ENCODE measurements around the gene CDH4. TPM values are rescaled to one million over a fixed set of nuclear protein-coding genes. Genes with fewer than 3 reads are reported as not detected.

Gene CDH4
- polyA plus RNA-seq, 1 donor from 2014 or later: not detected

DNA sequence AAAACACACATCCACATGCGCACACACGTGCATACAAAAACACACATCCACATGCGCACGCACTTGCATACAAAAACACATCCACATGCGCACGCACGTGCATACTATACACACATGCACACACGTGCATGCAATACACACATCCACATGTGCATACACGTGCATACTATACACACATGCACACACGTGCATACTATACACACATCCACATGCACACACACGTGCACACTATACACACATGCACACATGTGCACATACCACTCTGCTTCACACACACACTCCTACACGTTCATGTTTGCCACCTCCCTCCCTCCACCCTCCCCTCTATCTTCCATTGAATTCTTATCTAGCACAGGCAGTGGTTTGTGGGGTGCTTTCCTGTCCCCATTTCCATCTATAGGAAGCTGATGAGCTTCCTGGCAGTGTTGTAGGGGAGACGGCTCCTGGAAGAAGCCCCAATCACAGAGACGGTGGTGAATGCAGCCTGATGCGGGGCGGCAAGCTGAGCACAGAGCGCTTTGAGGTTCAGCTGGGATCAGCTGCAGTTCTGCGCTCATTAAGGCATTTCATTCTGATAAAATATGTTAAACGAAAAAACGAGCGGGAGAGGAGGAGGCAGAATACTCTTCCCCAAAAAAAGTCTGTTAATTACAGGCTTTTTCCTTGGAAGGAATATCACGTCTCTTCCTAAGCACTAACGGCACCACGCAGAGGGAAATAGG is 525.9 kb downstream of the CDH4 start:
- no peaks in the 10 kb centered on the region for H3K36me3 Mint-ChIP-seq
- peaks cover 9 to 24% (median 11%) of the 10 kb centered on the region in 3 donors for H3K9me3 Mint-ChIP-seq
- no peak overlapping the region for H3K27ac Mint-ChIP-seq
- H3K27me3 Mint-ChIP-seq: no peaks in the 10 kb centered on the region
- no peak overlapping the region for H3K4me3 Mint-ChIP-seq
- H3K4me1 Mint-ChIP-seq: no peaks in the 10 kb centered on the region

DNA sequence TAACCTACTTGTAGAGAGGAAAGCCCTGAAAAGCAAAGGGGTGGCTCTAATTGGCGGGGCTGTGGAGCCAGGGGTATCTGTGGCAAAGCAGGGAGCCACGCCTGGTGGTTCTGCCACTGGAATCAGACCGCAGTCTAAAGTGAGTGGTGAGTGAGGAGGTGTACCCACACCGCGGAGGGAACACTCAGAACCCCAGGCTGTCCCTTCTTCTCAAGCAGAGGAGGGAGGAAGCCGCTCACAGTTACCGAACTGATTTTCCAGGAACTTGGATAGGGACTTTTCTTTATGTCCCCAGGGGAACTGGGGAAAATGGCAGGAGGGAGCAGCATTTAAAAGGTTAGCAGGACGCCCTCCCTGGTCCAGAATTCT is 526.4 kb downstream of the CDH4 start:
- H3K27me3 Mint-ChIP-seq: no peaks in the 10 kb centered on the region
- H3K9me3 Mint-ChIP-seq: peaks cover 11 to 24% (median 11%) of the 10 kb centered on the region in 3 donors
- no peak overlapping the region for H3K27ac Mint-ChIP-seq
- no peaks in the 10 kb centered on the region for H3K4me1 Mint-ChIP-seq
- no peaks in the 10 kb centered on the region for H3K36me3 Mint-ChIP-seq
- H3K4me3 Mint-ChIP-seq: no peak overlapping the region

DNA sequence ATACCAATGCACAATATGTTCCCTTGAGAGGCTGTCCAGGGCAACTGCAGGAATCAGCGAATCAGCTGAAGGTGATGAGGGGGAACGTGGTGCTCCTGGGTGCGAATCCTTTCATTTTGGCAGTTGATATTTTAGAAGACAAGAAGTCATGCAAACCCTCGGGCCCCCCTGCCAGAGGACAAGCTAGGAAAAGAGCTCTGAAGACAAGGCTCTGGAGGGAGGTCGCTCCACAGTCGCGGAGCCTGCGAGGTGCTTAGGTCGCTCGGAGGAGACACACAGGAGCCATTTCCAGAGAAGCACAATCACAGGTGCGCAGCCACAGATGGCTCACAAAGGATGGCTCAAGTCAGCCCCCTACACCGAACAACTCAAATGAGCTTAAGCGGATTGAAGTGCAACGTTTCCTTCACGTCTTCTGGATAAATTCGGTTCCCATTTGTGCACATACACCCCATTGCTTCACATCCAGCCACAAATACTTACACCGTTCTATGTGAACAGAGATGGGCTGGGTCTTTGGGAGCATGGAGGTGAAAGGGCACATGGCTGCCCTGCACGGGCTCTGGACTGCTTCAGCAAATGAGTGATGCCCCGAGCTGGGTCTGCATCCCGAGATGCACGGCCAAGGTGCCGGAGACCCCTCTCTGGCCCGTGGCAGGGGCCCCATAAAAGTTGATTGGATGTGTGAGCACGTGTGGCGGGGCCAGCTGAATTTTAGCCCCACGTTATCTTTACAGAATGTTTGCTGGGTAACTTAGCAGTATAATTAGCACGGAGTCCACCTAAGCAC is 527.3 kb downstream of the CDH4 start:
- no peaks in the 10 kb centered on the region for H3K36me3 Mint-ChIP-seq
- H3K27ac Mint-ChIP-seq: no peak overlapping the region
- H3K9me3 Mint-ChIP-seq: peaks cover 10 to 24% (median 11%) of the 10 kb centered on the region in 3 donors
- no peak overlapping the region for H3K4me3 Mint-ChIP-seq
- H3K4me1 Mint-ChIP-seq: no peaks in the 10 kb centered on the region
- no peaks in the 10 kb centered on the region for H3K27me3 Mint-ChIP-seq

DNA sequence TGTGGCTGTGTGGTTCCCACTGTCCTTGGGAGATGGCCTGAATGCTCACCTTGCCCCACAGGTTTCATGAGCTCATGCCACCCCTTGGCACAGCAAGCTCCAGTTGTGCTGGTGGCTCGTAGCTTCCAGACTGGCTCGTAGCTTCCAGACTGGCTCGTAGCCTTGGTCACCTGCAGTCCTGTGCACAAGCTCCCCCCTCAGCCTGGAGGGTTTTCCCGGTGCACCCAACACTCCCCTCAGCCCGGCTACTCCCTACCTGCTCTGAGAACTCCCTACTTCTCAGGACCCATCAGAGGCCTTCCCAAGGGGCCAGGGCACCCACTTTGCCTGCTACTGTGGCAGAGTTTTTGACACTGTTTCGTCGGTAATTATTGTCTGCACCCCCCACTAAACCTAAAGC is 528.0 kb downstream of the CDH4 start:
- Mint-ChIP-seq H3K9me3 (peaks cover 8 to 22% (median 11%) of the 10 kb centered on the region in 3 donors), H3K27ac (no peak overlapping the region), H3K4me1 (no peaks in the 10 kb centered on the region), H3K27me3 (no peaks in the 10 kb centered on the region), H3K36me3 (no peaks in the 10 kb centered on the region), H3K4me3 (no peak overlapping the region)

DNA sequence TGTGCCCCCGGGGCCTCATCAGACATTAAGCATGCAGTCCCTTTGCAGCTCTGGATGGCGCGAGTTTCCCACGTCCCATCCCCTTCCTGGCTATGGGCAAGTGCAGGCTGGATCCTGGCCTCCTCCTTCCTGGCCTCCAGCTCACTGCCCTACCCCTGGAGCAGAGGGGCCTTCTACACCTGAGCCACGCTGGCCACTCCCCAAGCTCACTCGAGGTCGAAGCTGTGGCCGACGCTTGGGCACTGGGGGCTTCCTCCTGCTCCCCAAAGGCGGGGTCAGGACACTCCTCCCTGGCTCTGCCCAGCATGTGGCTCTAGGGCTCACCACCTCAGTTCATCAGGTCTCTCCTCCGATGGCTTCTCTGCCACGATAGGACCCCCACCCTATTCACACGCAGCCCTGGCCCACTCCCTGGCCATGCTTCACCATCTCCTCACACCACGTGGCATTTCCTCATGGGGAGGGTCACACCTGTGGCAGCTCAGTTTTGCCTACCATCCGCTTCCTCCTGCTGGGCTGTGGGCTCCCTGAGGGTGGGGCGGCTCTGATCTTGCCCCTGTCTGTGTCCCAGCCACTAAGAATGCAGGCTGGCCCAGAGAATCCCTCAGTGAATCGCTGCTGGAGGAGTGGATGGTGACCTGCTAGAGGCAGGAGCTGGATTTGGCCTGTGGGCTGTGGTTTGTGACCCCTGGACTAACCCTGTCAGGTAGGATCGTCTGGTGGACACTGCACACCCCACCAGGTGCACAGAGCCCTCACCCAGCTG is 532.9 kb downstream of the CDH4 start:
- H3K27ac Mint-ChIP-seq: no peak overlapping the region

DNA sequence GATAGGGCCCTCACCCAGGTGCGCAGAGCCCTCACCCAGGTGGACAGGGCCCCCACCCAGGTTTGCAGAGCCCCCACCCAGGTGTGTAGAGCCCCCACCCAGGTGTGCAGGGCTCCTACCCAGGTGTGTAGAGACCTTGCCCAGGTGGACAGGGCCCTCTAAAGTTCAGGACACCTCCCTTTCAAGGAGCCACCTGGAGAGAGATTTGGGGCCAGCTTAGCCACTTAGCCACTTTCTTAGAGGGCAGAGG is 533.4 kb downstream of the CDH4 start:
- Mint-ChIP-seq H3K4me3 (no peak overlapping the region), H3K27me3 (no peaks in the 10 kb centered on the region), H3K36me3 (no peaks in the 10 kb centered on the region), H3K27ac (no peak overlapping the region), H3K9me3 (peaks cover 6 to 19% (median 7%) of the 10 kb centered on the region in 3 donors), H3K4me1 (no peaks in the 10 kb centered on the region)

More for the DNA sequence above, 532.9 kb downstream of the CDH4 start:
- Mint-ChIP-seq H3K4me1 (no peaks in the 10 kb centered on the region), H3K27me3 (no peaks in the 10 kb centered on the region), H3K9me3 (peaks cover 7 to 22% (median 8%) of the 10 kb centered on the region in 3 donors), H3K36me3 (no peaks in the 10 kb centered on the region), H3K4me3 (no peak overlapping the region)

DNA sequence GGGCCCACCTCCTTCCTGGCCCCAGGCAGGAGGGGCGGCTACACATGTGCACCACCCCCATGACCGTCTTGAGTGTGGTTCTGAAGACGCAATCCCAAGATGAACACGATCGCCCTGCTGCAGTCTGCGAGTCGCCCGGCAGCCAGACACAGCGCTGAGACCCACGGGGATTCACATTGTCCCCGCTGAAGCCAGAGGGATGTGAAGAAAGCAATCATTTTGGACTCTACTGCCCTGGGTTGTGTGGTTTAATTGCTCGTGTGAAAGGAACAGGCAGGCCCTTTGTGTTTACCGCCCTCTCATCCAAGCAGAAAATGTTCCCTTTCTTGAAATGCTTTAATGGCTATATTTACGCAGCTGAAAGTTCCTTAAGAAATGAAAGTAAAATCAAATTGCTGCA is 534.2 kb downstream of the CDH4 start:
- Mint-ChIP-seq H3K27ac (no peak overlapping the region), H3K4me3 (no peak overlapping the region), H3K27me3 (no peaks in the 10 kb centered on the region), H3K4me1 (no peaks in the 10 kb centered on the region), H3K9me3 (peaks cover 4 to 12% (median 6%) of the 10 kb centered on the region in 3 donors), H3K36me3 (no peaks in the 10 kb centered on the region)

DNA sequence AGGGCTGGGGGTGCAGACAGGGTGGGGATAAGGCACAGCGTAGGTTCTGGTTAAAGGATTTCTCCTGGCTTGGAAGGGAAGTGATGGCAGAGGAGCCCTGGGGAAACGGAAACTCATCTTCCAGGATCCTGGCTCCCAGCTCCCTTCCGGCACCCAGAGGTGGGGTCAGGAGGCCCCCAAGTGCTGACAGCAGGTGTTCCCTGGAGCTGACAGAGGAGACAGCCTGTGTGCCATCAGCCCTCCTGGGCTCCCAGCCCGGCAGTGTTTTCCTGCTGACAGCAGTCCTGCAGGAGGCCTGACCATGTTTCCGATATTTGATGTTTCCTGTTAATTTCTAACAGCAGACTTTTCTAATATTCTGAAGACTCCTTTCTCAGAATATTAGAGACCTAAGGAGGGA is 536.3 kb downstream of the CDH4 start:
- no peaks in the 10 kb centered on the region for H3K36me3 Mint-ChIP-seq
- no peak overlapping the region for H3K4me3 Mint-ChIP-seq
- no peak overlapping the region for H3K27ac Mint-ChIP-seq
- no peaks in the 10 kb centered on the region for H3K27me3 Mint-ChIP-seq
- peaks cover 0 to 4% (median 2%) of the 10 kb centered on the region in 3 donors for H3K9me3 Mint-ChIP-seq
- no peaks in the 10 kb centered on the region for H3K4me1 Mint-ChIP-seq

DNA sequence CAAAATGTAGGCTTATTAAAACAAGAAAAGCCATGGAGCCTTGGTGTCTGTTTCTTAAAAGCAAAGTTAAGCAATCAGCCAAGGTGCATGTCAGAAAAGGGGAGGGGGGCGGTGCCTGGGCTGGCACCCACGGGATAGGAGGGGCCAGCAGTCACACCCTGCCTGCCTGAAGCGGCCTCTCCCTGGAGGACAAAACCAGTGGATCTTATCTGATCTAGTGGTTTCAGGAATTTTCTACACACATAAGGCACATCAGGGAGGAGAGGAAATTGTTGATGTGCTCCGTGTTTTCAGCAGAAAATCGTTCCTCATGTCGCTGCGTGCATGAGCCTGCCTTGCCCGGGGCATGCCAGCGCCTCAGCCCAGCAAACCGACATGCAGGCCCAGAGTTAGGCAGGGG is 537.3 kb downstream of the CDH4 start:
- Mint-ChIP-seq H3K27me3 (no peaks in the 10 kb centered on the region), H3K27ac (no peak overlapping the region), H3K36me3 (no peaks in the 10 kb centered on the region)

DNA sequence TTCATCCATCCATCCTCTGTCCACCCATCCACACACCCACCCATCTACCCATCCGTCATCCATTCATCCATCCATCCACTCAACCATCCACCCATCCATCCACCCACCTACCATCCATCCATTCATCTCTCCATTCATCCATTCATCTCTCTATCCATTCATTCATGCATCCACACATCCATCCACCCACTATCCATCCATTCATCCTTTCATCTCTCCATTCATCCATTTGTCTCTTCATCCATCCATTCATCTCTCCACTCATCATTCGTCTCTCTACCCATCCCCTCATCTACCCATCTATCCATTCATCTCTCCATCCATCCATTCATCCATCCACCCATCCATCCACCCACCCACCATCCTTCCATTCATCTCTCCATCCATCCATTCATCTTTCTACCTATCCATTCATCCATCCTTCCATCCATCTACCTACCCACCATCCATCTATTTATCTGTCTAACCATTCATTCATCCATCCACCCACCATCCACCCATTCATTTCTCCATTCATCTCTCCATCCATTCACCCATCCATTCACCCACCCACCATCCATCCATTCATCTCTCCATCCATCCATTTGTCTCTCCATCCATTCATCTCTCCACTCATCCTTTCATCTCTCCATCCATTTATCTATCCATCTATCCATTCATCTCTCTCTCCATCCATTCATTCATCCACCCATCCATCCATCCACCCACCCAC is 538.2 kb downstream of the CDH4 start:
- H3K4me3 Mint-ChIP-seq: no peak overlapping the region
- H3K36me3 Mint-ChIP-seq: no peaks in the 10 kb centered on the region
- no peak overlapping the region for H3K27ac Mint-ChIP-seq
- no peaks in the 10 kb centered on the region for H3K4me1 Mint-ChIP-seq
- no peaks in the 10 kb centered on the region for H3K27me3 Mint-ChIP-seq
- peaks cover 0 to 8% (median 2%) of the 10 kb centered on the region in 3 donors for H3K9me3 Mint-ChIP-seq

More for the DNA sequence above, 537.3 kb downstream of the CDH4 start:
- peaks cover 0 to 4% (median 2%) of the 10 kb centered on the region in 3 donors for H3K9me3 Mint-ChIP-seq
- no peaks in the 10 kb centered on the region for H3K4me1 Mint-ChIP-seq
- H3K4me3 Mint-ChIP-seq: no peak overlapping the region

DNA sequence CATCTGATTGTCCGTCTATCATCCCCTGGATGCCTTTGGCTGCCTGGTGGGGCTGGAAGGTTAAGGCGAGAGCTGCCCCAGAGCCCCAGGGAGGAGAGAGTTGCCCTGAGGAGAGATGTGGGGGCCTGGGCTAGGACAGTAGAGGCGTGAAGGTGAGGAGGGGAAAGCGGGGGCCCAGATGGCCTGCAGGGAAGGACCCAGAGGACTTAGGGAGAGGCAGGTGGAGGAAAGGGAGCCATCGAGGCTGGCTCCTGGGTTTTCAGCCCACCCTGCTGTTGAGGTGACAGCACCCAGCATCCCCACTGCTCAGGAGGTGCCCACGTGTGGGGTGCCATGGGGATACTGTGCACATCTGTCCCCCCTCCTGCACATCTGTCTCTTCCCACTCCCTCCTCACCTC is 539.9 kb downstream of the CDH4 start:
- Mint-ChIP-seq H3K27ac (no peak overlapping the region), H3K27me3 (no peaks in the 10 kb centered on the region), H3K4me3 (peak overlapping the region in 1 of 4 donors; percentile 48), H3K9me3 (peaks cover 0 to 10% (median 2%) of the 10 kb centered on the region in 3 donors), H3K36me3 (no peaks in the 10 kb centered on the region), H3K4me1 (no peaks in the 10 kb centered on the region)

DNA sequence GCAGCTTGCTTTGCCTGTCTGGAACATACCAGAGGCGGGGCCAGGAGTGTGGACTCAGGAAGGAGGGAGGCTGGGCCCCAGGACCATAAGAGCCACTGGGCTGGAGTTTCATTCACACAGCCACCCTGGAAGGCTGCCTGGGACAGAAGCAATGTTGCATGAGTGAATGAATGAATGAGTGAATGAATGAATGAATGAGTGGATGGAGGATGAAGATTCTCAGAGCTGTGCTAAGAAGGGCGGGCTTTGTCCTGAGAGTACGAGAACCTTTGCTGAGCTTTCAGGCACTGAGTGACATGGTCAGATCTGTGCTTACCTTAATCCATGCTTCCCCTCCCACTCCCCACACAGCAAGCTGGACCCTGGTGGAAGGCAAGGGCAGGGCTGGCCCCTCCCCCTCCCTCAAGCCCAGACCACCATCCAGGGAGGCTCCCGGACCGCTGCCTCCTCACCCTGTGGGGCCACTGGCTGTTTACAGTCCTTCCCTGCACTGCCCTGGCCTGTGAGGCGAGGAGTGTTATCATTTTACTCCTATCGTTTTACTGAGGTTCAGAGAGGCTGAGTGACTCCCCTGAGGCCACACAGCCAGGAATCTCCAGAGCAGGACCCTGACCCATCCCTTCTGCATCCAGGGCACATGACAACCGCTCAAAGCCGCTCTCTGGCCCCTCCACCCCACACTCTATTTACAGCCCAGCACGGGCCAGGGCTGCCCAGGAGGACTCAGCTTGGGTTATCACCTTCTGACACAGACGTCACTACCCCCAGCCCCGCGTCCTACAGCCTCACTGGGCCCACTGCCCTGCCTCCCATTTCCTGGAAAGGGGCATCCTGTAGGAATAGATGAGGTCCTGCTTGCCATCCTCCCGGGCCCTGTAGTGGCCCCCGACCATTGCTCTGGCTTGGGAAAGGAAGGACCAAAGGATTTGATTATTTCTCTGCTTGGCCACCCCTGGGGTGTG is 543.9 kb downstream of the CDH4 start:
- no peak overlapping the region for H3K27ac Mint-ChIP-seq
- peaks cover 0 to 10% (median under 1%) of the 10 kb centered on the region in 3 donors for H3K9me3 Mint-ChIP-seq
- no peaks in the 10 kb centered on the region for H3K36me3 Mint-ChIP-seq
- no peak overlapping the region for H3K4me3 Mint-ChIP-seq
- H3K4me1 Mint-ChIP-seq: no peaks in the 10 kb centered on the region
- H3K27me3 Mint-ChIP-seq: no peaks in the 10 kb centered on the region

DNA sequence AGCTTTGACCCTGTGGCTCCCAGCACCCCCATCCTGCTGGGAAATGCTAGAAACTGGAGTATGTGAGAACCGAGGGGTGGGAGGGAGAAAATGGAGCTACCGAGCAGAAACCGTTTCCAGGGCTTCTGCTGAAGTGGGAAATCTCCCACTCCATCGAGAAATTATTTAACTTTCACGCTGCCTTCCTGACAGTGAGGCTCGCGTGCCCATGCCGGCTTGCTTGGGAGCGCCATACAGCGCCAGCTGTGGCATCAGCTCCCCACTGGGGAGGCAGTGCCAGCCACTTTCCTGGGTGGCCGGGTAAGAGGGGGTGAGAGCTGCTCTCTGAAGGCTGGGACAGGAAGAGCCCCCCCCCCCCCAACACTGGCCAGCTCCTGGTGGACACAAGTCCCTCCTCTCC is 544.7 kb downstream of the CDH4 start:
- no peaks in the 10 kb centered on the region for H3K4me1 Mint-ChIP-seq
- no peaks in the 10 kb centered on the region for H3K36me3 Mint-ChIP-seq
- H3K4me3 Mint-ChIP-seq: no peak overlapping the region
- H3K9me3 Mint-ChIP-seq: peaks cover 0 to 8% (median 0%) of the 10 kb centered on the region in 3 donors
- H3K27ac Mint-ChIP-seq: no peak overlapping the region
- H3K27me3 Mint-ChIP-seq: peaks cover 2% of the 10 kb centered on the region

DNA sequence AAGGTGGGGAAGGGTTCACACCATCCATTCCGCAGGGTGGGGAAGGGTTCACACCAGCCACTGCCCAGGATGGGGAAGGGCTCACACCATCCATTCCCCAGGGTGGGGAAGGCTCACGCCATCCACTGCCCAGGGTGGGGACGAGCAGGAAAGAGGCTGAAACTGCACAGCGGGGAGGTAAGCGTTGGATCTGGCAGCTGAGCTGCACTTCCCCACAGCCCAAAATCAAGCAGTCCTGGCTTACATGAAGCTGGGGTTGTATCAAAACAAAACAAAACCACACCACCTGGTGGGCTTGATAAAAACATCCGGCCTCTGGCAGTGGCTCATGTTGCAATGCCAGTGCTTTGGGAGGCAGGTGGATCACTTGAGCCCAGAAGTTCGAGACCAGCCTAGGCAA is 545.1 kb downstream of the CDH4 start:
- H3K36me3 Mint-ChIP-seq: no peaks in the 10 kb centered on the region
- no peak overlapping the region for H3K4me3 Mint-ChIP-seq
- H3K9me3 Mint-ChIP-seq: peaks cover 0 to 8% (median 0%) of the 10 kb centered on the region in 3 donors

More for the DNA sequence above, 545.1 kb downstream of the CDH4 start:
- no peak overlapping the region for H3K27ac Mint-ChIP-seq
- H3K4me1 Mint-ChIP-seq: no peaks in the 10 kb centered on the region
- peaks cover 4% of the 10 kb centered on the region for H3K27me3 Mint-ChIP-seq
